GM19397 (cell line): ENCODE data around the gene LRMDA.

Source experiments
- ATAC-seq: cut with Tn5 transposase; IDR thresholded peaks from one replicate; pipeline ENCODE4 v1.9.1; 2021; ENCODE audit warnings: mild to moderate bottlenecking, moderate library complexity; ENCODE audit not compliant: unreplicated experiment

Gene LRMDA

GRCh38 chr10:75654772-75655171 lies 223.3 kb downstream of the LRMDA start:
- no peak for ATAC-seq

- ATAC-seq, result no peak
Measured at GRCh38 chr10:75655791-75656451, 224.5 kb downstream of the LRMDA start.

DNA sequence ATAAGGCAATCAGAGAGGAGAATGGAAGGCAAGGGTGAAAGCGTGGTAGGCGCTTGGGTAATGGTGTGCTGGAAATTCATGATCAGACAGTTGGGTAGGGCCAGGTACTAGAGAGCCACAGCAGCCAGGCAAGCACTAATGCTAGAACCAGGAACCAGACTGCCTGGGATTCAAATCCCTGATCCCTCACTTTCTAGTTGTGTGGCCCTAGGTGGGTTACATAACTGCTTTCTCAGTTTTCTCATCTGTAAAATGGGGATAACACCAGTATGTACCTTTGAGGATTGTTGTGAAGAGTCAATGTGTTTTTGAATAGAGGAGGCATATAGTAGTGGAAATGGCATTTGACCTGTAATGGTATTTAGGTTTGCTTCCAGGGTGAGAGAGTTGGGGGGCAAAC lies 225.9 kb downstream of the LRMDA start:
- ATAC-seq, result no peak

DNA sequence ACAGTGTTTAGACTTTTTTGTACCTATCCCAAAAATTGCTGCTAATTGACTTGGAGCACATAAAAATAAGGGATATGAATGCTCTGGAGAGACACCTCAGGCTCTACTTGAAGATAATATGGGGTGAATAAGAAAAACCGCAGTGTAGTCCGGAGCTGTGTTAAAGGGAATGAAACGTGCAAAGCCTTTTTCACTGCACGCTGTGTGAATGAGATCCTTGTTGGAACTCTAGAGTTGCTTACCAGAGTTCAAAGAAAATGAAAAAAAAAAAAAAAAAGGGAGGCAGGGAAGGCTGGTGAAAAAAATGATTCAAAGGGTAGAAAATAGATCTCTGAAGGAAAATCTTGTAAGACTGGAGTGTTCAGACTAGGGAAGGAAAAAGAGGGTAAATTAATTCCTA lies 226.6 kb downstream of the LRMDA start:
- no peak for ATAC-seq

- ATAC-seq, result no peak
Measured at GRCh38 chr10:75658496-75658895, 227.1 kb downstream of the LRMDA start.

DNA sequence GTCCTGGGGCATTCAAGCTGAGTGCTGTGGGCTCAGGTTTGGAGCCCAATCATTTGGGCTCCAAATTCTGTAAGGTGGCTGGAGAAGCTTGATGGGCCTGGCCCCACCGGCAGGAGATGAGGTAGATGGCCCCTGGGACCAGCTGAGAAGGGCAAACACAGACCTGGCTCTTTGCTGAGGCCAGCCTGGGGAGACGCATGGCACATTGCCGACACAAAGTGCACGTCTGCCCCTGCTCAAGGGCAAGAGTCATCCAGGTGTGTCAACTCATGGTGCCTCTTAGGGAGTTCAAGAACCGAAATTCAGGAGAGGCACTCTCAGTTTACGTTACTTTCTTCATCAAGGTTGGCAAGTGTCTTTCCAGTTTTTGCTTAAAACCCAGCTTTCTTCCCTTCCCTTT lies 227.5 kb downstream of the LRMDA start:
- ATAC-seq, result no peak

- ATAC-seq, result no peak
Measured at GRCh38 chr10:75660823-75661222, 229.4 kb downstream of the LRMDA start.

DNA sequence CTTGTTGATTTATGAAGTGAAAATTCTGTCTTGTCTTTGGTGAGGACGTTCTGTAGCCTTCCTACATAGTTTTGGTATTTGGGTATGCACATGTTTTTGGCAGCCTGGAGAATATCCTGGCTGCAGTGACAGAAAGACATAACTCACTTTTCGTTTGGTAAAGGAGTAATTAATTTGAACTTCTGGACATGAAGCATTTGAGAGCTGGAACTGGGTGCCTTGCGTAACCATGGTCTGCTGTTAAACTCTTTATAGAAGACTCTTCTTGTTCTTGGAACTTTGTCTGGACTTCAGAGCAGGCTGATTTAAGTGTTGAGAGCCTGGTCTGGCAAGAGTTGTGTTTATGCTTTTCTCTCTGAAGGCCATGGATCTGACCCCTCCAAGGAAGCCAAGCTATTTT lies 231.3 kb downstream of the LRMDA start:
- no peak for ATAC-seq

GRCh38 chr10:75663947-75664664 lies 232.7 kb downstream of the LRMDA start:
- ATAC-seq, result no peak

DNA sequence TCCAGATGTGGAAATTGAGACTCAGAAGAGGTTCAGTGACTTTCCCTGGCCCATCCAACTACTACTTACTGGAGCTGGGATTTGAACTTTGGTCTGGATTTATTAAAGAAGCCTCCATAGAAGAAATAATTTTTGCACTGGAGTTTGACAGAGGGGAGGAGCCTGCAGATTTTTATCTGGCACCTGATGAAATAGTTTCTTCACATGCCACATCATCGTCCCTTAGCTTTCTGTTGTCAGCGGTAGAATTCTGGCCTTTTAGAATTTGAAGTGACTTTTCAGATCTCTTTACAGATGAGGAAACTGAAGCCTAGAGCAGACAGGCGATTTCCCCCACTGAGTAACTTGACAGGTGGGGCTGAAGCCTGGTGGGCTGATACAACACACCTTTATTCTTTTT lies 233.5 kb downstream of the LRMDA start:
- ATAC-seq, result no peak

DNA sequence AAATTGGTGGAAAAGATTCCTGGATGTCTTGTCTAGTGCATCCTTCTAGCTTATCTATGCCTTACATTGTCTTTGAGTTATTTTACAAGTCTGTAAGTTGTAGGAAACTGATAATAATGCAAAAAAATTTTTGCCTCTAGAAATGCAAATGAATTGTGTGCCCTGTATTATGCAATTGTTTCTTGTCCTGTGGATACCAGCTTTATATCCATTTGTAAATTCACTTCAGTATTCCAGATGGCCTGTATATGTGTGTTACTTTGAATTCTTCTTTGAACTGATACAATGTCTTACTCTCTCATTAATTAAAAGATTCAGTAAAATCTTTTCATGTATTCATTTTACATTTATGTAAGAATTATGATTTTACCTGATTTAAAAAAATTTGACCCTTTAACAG lies 234.3 kb downstream of the LRMDA start:
- ATAC-seq, result no peak

DNA sequence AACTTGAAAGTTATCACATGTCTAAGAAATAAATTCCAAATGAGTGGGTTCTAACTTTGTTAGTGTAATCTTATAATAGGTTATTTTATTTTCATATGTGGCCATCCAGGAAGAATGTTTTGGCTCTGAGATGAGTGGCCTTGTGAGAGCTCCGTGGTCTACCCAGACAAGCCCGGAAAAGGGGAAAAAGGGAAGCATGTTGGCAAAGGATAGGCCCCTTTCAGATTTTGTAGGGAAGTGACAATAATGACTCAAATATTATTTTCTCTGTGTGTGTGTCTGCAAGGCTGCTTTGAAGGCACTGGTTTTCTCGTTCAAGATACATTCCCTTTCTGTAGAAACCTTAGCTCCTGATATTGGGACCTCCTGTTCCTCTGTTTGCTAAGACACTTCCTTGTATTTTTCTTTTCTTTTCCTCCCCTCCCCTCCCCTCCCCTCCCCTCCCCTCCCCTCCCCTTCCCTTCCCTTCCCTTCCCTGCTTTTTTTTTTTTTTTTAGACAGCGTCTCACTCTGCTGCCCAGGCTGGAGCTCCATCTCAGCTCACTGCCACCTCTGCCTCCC lies 240.8 kb downstream of the LRMDA start:
- ATAC-seq, result no peak

DNA sequence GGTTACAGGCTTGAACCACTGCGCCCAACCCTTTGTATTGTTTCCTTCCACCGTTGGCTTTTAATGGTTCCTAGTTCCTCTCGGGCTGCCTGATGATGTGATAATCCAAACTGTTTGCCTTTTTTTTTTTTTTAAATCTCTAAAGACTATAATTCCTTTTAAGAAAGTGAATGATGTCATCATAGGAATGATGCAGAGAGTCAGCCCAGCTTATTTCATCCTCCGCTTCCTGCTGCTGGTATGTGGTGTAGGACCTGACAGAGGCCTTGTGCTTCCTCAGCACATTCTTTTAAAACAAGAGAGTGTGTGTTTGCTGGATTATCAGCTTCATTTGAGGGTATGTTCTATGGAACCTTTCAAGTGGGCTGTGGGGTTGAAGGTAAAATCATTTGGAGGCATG lies 241.4 kb downstream of the LRMDA start:
- ATAC-seq, result no peak

DNA sequence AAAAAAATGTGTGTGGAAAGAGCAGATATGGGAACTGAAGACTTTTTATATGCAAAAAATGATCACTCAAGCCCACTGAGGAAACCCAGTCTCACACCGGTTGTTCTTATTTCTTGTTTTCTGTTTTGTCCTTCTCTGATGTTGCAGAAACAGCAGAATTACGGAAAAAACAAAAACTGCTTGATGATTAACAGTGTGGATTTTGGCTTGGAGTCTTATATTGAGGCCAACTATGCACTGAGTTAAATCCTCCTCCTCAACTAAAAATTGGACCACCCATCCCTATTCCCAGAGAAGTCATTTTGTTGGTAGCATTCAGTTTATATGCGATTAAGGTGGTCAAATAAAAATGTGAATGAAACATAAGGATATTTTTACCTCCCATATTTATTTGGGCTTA lies 246.1 kb downstream of the LRMDA start:
- ATAC-seq, result no peak

- ATAC-seq, result no peak
Measured at GRCh38 chr10:75678527-75678926, 247.1 kb downstream of the LRMDA start.

- no peak for ATAC-seq
Measured at GRCh38 chr10:75679536-75679935, 248.1 kb downstream of the LRMDA start.

DNA sequence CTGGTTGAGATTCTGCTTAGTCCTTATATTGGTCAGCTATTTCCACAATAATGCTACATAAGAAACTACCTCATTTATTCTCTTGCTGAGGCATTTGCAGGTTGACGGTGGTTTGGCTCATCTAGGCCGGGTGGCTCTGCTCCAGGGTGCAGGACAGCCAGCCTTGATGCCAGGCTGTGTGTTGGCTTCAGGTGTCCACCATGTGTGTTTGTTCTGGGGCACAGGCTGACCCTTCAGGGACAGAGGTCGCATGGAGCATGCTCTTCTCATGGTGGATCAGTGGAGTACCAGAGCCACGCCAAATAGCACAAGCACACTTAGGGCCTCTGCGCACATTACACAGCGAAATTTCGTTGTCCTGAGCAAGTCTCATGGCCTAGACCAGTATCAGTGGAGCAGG lies 249.9 kb downstream of the LRMDA start:
- no peak for ATAC-seq

DNA sequence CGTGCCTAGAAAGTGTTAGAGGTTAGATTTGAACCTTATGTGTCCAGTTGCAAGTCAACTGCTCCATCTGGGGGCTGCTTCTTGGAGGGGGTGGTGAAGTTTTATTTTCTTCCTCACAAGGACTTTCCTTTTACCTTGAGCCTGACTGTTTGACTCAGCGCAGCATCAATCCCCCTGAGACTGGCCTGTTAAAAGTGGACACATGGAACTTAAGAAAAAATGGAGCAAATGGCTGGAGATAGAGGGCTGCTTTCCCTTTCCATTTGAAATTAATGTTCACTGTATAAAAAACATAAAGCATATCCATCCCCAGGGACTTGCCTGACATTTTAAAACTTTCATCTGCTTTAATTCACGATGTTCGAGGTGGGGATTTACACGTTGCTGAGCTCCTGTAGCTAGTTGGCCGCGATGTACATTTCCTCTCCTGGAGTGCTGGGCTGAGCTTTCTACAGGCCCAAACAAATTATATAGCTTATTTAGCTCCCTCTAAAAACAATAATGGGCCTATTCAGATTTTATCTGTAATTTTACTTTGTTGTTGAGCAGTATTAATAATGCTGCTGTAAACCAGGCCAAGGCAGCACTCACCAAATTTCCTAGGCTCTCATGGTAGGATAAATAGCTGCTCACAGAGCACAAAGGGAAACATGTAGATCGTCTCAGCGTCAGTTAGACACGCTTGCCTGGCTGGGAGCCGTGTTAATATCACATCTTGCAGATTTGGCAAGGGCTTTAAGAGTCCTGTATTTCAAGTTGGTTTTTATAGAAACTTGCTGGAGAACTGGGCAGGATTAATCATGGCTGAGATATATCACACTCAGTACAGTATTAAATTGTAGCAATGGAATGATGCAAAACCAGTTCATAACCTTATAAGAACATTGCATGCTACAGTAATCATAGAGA lies 251.5 kb downstream of the LRMDA start:
- no peak for ATAC-seq

DNA sequence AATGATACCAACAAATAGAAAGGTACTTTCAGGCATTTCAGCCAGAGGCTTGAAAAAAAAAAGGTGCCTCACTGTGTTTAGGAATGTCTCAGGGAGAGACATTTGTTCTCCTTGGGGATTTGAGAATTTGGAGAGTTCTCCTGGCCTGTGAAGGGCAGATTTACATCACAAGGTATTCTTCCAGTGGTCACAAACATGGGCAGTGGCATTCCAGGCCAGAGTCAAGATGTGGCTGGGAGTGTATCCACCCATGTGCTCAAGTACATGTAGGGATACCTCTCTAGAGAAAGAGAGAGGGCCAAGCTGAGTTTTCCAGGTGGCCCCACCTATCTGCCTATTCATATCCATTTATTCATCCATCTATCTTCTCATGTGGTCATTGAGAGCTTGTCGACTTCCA lies 253.8 kb downstream of the LRMDA start:
- ATAC-seq, result no peak

DNA sequence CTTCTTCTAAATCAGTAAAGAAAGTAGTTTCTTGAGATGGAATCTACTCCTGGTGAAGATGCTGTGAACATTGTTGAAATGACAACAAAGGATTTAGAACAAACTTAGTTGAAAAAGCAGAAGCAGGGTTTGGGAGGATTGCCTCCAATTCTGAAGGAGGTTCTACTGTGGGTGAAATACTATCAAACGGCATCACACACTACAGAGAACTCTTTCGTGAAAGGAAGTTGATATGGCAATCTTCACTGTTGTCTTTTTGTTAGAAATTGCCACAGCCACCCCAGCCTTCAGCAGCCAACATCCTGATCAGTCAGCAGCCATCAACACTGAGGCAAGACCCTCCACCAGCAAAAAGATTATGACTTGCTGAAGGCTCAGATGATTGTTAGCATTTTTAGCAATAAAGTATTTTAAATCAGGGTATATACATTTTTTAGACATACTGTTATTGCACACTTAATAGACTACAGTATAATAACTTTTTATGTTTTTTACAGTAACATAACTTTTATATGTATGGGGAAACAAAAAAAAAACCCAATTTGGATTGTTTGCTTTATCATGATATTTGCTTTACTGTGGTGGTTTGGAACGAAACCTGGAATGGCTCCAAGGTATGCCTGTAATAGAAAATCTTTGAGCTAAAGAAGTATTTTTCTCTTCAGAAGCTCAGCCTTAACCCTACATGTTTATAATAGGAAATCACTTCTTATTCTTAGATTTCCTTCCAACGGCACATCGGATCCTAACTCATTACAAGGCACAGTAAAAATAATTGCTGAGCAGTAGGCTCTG lies 257.3 kb downstream of the LRMDA start:
- no peak for ATAC-seq

- ATAC-seq, result no peak
Measured at GRCh38 chr10:75693489-75693888, 262.1 kb downstream of the LRMDA start.
